Endothelial cell (in vitro differentiated cells): Measurements from ENCODE around the gene UFC1. TPM values are rescaled to one million over a fixed set of nuclear protein-coding genes. Genes with fewer than 3 reads are reported as not detected.

Source experiments
- DNase-seq: peaks from one replicate; pipeline ENCODE4 v3.0.0; 2021; ENCODE audit warnings: low spot score
- H3K27ac Mint-ChIP-seq: one replicate; pipeline ENCODE4 v1.8.0; 2021; ENCODE audit warnings: mixed read lengths, inconsistent platforms; ENCODE audit not compliant: unreplicated experiment
- H3K27me3 Mint-ChIP-seq: one replicate; pipeline ENCODE4 v1.8.0; 2021; ENCODE audit warnings: mild to moderate bottlenecking, moderate library complexity, mixed read lengths, inconsistent platforms; ENCODE audit not compliant: unreplicated experiment
- H3K36me3 Mint-ChIP-seq: one replicate; pipeline ENCODE4 v1.8.0; 2021; ENCODE audit warnings: mild to moderate bottlenecking, low read depth, mixed read lengths, inconsistent platforms; ENCODE audit not compliant: unreplicated experiment
- H3K4me1 Mint-ChIP-seq: one replicate; pipeline ENCODE4 v1.8.0; 2021; ENCODE audit warnings: mild to moderate bottlenecking, mixed read lengths, inconsistent platforms; ENCODE audit not compliant: unreplicated experiment
- H3K4me3 Mint-ChIP-seq: one replicate; pipeline ENCODE4 v1.8.0; 2021; ENCODE audit warnings: mild to moderate bottlenecking, mixed read lengths, inconsistent platforms; ENCODE audit not compliant: unreplicated experiment
- H3K9me3 Mint-ChIP-seq: one replicate; pipeline ENCODE4 v1.8.0; 2021; ENCODE audit warnings: mixed read lengths, inconsistent platforms; ENCODE audit not compliant: unreplicated experiment
- total RNA-seq: library from RNA; stranded (reverse); fragmentation: NEBNext Ultra II Directional; extraction: Animal tissue kit (Norgen Biotek cat#: 25700); gene quantifications from one replicate; pipeline ENCODE4 v1.2.1, GENCODE V29; 2021; ENCODE audit not compliant: unreplicated experiment
- TF ChIP-seq, protein P1 (sequence below): fragments of 200-600 bp; sonication (generic); IDR thresholded peaks from one replicate; pipeline ENCODE4 v1.5.0; 2021; ENCODE audit warnings: antibody characterized with exemption; ENCODE audit not compliant: unreplicated experiment

The UFC1 gene
- total RNA-seq, 1 donor from 2014 or later, result 124 TPM

DNA sequence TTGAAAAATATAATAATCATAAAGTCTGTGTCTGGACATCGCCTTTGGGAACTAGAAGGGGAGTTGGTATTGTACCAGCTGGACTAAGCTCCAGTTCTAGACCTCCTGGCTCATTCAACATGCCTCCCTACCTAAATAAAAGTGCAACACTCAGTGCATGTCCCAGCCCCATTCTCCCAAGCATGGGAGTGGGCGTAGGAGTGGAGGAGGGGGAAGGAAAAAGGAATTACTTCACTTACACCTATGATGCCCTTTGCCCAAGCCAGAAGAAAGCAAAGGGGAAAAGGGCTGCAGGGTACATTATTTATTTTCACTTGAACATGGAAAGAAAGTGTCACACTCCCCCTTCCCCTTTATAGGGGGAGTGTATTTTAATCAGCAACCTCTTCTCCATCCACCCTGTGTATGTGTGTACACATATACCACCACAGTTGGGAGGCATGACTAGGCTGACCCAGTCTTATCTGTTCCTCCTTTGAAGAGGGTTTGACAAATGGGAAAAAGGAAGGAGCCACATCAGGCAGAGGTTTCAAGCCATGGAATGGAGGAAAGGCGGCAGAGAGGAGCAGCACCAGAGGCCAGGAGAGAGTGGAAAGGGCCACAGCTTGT lies 32.6 kb upstream of the UFC1 start:
- peak overlapping the region; percentile 71 for H3K4me3 Mint-ChIP-seq

DNA sequence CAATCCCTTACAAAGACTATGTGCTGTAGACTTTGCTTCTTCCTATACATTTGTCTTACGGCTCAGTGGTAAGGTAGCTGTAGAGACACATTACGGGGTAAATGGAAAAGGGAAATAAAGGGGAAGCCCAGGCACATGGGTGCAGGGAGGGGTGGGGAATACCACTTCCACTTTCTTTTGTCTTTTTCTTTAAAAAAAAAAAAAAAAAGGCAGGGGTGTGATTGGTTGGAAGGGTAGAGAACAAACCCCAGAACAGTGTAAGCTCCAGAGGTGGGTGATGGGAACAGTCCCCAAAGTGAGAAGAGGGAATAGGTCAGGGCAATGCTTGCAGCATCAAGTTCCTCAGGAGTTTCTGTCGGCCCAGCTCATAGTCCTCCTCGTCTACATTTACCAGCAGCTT lies 31.9 kb upstream of the UFC1 start:
- Mint-ChIP-seq H3K27me3 (peaks cover 9% of the 10 kb centered on the region), H3K4me1 (peaks cover 52% of the 10 kb centered on the region), H3K9me3 (no peaks in the 10 kb centered on the region), H3K36me3 (peaks cover 49% of the 10 kb centered on the region), H3K27ac (no peak overlapping the region), H3K4me3 (no peak overlapping the region)
- TF ChIP-seq, protein P1, sequence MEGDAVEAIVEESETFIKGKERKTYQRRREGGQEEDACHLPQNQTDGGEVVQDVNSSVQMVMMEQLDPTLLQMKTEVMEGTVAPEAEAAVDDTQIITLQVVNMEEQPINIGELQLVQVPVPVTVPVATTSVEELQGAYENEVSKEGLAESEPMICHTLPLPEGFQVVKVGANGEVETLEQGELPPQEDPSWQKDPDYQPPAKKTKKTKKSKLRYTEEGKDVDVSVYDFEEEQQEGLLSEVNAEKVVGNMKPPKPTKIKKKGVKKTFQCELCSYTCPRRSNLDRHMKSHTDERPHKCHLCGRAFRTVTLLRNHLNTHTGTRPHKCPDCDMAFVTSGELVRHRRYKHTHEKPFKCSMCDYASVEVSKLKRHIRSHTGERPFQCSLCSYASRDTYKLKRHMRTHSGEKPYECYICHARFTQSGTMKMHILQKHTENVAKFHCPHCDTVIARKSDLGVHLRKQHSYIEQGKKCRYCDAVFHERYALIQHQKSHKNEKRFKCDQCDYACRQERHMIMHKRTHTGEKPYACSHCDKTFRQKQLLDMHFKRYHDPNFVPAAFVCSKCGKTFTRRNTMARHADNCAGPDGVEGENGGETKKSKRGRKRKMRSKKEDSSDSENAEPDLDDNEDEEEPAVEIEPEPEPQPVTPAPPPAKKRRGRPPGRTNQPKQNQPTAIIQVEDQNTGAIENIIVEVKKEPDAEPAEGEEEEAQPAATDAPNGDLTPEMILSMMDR, result no peak
- no peak for DNase-seq

More for the DNA sequence above, 32.6 kb upstream of the UFC1 start:
- TF ChIP-seq, protein P1, result no peak
- H3K9me3 Mint-ChIP-seq, result no peaks in the 10 kb centered on the region
- peak overlapping the region; percentile 64 for H3K27ac Mint-ChIP-seq
- peaks cover 44% of the 10 kb centered on the region for H3K36me3 Mint-ChIP-seq
- H3K4me1 Mint-ChIP-seq, result peaks cover 53% of the 10 kb centered on the region
- H3K27me3 Mint-ChIP-seq, result peaks cover 11% of the 10 kb centered on the region
- DNase-seq, result no peak

DNA sequence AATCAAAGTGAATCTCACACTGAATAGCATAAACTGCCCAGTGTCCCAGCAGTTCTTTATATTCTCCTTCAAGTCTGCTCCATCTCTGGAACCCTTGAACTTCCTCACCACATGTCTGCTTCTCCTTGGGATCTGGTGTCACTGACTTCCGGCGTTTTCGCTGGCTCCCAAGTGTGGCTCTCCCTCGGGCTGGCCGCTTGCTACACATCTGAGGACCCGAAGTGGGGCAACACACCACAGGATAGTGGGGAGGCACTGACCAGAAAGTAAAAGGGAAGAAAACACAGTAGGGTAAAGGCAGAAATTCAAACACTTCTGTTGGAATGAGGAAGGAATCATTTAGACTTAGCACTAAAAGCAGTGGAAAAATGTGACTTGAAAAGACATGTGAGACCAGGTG lies 30.8 kb upstream of the UFC1 start:
- H3K9me3 Mint-ChIP-seq, result no peaks in the 10 kb centered on the region
- DNase-seq, result no peak
- H3K36me3 Mint-ChIP-seq, result peaks cover 59% of the 10 kb centered on the region
- H3K4me1 Mint-ChIP-seq, result peaks cover 63% of the 10 kb centered on the region
- no peak overlapping the region for H3K27ac Mint-ChIP-seq
- peak overlapping the region; percentile 79 for H3K4me3 Mint-ChIP-seq
- H3K27me3 Mint-ChIP-seq, result peaks cover 7% of the 10 kb centered on the region
- TF ChIP-seq, protein P1, result no peak

DNA sequence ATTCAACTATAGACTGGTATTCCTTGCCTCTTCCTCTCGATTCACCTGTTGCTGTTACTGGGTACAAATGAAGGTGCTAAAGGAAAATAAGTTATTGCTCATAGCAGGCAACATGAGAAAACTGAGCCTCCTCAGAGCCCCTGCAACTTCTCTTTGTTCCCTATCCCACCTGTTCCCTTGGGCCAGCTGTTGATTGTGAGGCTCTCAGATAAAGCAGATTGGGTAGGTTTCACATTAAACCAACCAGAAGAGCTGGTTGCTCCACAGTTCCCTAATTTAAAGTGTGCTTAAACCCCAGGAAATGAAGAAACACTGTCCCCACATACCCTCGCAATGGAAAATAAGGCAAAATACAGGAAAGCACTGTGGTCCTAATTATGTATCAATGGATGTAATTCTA lies 26.1 kb upstream of the UFC1 start:
- Mint-ChIP-seq H3K36me3 (peaks cover 48% of the 10 kb centered on the region), H3K4me3 (peak overlapping the region; percentile 83), H3K27ac (peak overlapping the region; percentile 10), H3K27me3 (peaks cover 12% of the 10 kb centered on the region), H3K4me1 (peaks cover 61% of the 10 kb centered on the region), H3K9me3 (no peaks in the 10 kb centered on the region)
- no peak for DNase-seq
- TF ChIP-seq, protein P1, result no peak

DNA sequence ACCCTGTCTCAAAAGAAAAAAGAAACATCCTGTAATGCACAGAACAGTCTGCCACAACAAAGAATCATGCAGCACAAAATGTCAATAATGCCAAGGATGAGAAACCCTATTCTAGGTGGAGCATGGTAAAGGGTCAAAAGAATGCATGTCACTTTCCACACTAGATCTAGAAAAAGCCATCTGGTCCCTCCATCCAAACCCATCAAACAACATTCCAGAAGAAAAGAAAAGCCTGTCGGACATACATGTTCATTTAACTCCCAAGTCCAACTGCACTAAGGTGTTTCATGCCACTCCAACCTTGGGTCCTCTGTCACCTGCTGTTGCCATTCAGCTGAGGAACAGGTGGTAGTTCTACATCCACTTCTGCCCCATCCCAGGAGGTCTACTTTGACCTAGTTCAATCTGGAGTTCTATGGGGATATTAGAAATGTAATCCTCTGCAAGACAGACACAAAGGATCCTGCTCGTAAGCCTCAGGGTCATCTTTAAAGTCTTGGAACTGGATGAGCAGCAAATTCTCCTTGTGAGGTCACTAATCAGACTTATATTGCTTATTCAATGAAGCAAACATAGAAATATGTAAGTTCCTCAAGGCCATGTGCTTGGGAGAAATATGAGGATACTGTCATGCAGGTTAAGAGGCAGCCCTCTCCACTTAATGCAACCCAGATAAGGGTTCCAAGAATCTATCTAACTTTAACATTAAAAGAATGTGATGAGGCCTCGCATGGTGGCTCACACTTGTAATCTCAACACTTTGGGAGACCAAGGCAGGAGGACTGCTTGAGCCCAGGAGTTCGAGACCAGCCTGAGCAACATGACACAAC lies 25.0 kb upstream of the UFC1 start:
- Mint-ChIP-seq H3K4me1 (peaks cover 57% of the 10 kb centered on the region), H3K9me3 (no peaks in the 10 kb centered on the region), H3K36me3 (peaks cover 44% of the 10 kb centered on the region), H3K4me3 (peak overlapping the region; percentile 96), H3K27ac (peak overlapping the region; percentile 54), H3K27me3 (peaks cover 7% of the 10 kb centered on the region)
- TF ChIP-seq, protein P1, result no peak
- no peak for DNase-seq
